HG03280 (cell line): ENCODE measurements around the gene NAA80.
"Not testable (repeated sequence)": the region's sequence is repeated elsewhere in the genome, so short reads cannot be mapped to it uniquely, and the experiment has no call there.

Experiments used
- ATAC-seq: cut with Tn5 transposase; IDR thresholded peaks from one replicate; pipeline ENCODE4 v1.9.1; 2021; ENCODE audit warnings: mild to moderate bottlenecking, moderate library complexity; ENCODE audit not compliant: unreplicated experiment

The NAA80 gene

DNA sequence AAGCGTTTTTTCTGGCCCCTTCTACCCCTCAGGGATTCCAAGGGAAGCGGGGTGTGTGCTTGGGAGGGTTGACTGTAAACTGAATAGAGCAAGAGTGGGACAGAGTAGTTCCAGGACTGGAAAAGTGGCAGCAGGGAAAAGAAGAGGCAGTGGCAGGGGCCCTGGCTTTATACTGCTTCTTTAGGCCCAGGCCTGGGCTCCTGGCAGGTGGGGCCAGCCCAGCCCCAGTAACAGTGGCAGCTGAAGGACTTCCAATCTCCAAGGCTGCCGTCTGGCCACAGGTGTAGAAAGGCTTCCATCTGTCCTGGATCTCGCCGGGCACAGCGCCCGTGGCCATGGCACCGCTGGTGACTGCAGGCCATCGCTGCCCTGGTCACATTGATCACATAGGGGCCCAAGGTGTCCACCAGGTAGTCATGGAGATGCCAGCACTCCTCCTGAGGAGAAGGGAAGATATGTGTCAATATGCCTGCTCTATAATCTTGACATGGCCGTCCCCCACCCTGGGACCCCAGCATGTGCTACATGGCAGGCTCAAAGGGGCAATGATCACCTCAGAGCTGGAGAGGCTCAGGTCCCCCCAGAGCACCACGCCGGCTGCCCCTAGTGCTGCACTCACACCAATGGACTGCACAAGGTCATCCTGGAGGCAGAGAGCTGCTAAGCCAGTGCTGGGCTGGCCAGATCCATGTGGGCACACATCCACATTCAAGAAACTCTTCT lies 6.0 kb downstream of the NAA80 start:
- ATAC-seq = no peak

DNA sequence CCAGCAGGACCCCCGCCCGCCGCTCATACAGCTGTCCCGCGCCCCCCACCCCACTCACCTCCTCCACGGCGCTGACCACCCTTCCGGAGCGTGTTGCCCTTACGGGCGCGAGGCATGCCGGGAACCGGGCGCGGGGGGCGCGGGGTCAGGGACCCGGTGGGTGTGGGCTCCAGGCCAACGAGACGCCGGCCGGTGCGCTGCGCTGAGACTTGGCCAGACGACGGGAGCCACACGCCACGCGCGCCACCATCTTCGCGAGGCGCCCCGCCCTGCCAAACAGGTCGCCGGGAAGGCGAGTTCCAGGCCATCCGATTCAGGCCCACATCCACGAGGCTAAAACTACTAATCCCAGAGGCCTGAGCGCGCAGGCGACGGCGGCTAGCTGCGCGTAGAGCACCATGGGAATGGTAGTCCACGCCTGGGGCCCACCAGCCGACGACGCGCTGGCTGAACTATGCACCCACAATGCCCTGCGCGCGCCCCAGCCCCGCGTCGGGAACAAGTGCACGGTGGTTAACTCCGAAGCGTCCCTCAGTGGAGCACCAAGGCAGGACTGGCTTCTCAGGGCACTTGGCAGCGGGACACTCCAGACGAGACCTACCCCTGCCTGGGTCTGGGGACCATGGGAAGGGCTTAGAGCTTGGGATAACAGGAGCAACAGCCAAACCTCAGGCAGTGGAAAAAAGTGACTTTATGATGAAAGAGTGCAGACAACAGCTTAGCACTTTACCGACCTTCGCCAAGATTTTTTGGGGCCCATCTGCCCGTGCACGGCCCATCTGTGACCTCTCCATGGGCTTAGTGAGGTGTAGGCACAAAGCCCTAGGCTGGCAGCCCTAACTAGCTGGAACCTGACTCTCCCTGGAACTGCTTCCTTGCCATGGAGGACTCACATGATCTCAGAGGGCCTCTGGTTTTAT lies 6.8 kb downstream of the NAA80 start, which contains the start of gene IFRD2:
Gene IFRD2 (minus strand): TSS at position 271 of the 920 bp plus-strand sequence. CDS start 155 bp downstream, at position 116.
- ATAC-seq = peak; percentile 97

DNA sequence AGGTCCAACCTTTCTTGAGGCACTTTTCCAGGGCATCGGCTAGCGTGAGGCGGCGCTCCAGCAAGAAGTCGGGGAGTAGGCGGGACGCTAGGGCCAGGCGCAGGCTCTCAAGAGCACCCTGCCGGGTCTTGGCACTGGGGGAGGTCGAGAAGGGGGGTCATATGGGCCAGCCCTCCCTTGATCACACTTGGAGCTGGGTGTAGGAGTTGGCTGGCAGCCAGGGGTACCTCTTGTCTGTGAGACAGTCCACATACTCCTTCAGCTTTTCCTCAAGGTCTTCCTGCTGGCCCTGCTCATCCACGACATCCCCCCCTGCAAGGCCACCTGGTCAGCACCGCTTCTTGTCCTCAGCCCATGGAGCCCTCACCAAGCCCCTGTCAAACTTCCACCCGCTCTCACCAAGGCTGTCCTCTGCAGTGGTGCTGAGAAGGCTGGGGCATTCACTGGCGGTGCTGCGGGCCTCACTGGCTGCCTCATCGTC lies 9.0 kb downstream of the NAA80 start:
- no peak for ATAC-seq

DNA sequence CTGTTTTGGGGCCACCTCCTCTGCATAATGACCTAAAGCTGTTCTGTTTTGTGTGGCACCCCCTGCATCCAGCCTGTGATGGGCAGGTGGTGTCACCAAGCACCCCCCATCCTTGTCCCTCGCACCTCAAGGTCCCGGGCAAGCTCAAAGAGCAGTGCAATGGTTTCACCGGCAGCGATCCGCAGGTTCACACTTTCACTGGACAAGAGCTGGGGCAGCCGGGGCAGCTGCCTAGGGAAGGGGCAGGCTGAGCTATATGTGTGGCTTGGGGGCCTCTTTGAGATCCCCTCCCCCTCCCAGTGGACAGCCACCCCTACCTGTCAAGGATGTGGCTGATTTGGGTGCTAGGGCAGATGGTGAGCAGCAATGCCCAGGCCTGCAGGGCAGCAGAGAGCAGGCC lies 10.1 kb downstream of the NAA80 start:
- ATAC-seq = no peak

DNA sequence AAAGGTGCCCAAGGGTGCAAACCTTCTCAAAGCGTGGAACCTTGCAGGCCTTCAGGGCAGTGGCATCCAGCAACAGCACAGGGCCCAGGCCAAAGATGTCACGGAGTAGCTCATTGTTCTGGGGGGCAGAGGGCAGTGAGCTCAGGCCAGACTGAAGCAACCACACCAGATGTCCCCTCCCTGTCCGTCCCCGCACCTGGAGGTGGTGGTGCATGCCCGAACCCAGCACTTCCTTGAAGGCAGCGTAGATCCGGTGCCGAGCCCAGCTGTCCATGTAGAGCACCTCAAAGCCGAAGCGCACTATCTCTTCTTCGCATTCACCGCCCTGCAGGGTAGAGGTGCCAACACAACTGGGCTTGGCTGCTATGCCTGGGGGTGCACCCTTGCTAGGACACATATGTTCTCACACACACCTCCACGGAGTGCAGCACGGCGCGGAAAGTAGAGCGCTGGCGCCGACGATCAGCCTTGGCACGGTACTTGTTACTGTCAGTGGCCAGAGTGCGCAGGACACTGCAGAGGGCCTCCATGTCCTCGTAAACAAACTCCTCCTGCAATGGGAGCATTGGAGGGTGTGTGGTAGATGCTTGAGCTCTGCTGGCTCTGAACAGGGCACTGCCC lies 10.7 kb downstream of the NAA80 start:
- ATAC-seq = no peak

DNA sequence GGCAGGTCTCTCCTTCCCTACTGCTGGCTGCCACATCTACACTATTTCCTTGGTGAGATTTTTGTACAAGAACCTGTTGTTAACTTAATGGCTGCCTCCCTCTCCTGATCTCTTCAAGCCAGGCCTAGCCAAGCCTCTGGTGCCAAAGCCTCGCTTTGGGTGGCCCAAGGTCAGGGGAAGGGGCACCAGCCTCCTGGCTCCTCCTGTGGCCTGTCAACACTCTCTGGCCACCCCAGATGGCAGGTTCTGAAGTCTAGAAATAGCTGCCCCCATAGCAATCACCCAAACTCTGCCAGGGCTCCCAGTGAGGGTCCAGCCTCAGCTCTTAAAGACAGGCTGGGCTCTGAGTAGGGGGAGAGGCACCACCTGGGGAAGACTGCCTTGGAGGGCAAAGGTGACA lies 11.9 kb downstream of the NAA80 start:
- no peak for ATAC-seq

DNA sequence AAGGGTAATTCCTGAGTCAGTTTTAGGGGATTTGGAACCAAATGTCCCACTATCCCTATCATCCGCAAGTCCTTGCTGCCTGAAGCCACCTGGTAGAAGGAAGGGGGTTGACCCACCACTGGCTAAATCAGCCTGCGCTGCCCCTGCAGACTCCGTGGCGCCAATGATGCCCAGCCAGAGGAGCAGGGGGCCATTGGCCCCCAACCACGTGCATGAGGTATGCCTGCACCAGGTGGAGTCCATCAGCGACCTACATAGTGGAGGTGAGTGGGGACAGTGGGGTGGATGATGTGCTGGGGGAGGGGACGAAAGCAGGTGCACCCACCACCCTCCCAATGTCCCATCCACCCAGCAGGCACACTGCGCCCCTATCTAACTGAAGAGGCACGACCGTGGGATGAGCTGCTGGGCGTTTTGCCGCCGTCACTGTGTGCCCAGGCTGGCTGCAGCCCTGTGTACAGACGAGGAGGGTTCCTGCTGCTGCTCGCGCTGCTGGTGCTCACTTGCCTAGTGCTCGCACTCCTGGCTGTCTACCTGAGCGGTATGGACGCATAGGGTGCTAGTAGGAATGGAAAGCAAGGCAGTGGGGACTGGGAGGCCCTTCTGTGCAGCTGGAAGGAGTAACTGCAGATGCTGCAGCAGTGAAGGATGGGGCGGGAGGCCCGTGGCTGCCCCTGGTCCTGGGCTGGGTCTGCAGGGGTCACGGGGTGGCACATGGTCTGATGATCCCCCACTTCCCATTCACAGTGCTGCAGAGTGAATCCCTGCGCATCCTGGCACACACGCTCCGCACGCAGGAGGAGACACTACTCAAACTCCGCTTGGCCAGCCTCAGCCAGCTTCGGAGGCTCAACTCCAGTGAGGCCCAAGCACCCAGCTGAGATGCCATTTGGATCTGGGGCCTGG lies 12.6 kb downstream of the NAA80 start:
- no peak for ATAC-seq

DNA sequence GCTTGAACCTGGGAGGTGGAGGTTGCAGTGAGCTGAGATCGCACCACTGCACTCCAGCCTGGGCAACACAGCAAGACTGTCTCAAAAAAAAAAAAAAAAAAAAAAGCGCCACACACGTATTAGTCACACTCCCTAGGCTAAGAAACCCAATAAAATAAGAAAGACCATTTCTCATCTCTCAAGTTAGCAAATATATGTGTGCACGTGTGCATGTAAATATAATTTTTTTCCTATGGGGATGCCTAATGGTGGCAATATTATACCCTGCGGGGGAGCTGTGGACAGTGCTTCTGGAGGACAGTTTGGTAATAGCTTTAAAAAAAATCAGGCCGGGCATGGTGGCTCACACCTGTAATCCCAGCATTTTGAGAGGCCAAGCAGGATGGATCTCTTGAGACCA lies 15.1 kb downstream of the NAA80 start:
- not testable (repeated sequence) for ATAC-seq

DNA sequence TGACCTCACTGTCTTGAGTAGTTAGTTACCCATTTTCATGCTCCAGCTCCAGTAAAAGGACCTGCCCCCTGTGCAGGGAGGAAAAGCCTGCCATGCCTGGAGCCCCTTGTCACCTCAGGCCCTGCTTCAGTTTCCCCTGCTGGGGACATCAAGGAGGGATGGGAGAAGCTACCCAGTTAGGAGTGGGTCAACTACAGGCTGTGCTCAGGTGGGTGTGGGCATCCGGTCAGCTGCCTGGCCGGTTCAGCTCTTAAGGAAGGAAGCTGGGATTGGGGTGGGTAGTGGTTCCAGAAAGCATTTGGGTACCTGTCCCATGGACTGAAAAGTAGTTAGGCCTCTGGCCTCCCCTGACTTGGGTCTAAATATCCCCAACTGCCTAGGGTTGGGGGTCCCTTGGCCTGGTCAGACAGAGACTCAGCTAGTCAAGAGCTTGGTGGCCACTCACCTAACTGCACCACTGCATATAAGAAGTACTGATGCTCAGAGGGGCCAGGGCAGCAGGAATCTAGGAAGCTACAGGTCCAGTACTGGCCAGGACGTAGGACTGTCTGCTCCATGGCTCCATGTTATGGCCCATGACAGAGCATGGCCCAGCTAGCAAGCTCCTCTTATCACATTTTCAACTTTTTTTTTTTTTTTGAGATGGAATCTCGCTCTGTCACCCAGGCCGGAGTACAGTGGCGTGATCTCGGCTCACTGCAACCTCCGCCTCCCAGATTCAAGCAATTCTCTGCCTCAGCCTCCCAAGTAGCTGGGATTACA lies 19.8 kb downstream of the NAA80 start:
- no peak for ATAC-seq

DNA sequence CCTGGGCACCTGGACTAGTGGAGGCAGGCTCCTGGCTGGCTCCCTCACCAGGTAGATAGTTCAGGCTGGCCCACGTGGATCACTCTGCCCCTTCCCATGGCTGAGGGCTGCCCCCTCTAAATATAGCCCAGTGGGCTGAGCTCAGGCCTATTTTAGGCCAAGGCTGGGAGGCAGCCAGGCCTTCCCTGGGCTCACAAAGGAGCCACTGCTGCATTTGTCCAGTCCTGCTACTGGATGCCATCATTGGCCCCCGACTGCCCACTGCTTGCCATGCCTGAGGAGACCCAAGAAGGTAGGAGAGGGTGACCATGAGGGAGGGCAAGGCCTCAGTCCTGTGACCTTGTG lies 20.4 kb downstream of the NAA80 start, which contains the start of gene LSMEM2:
Gene LSMEM2 (plus strand): TSS at position 208 of the 345 bp plus-strand sequence. CDS start 27 bp downstream, at position 235.
- no peak for ATAC-seq

DNA sequence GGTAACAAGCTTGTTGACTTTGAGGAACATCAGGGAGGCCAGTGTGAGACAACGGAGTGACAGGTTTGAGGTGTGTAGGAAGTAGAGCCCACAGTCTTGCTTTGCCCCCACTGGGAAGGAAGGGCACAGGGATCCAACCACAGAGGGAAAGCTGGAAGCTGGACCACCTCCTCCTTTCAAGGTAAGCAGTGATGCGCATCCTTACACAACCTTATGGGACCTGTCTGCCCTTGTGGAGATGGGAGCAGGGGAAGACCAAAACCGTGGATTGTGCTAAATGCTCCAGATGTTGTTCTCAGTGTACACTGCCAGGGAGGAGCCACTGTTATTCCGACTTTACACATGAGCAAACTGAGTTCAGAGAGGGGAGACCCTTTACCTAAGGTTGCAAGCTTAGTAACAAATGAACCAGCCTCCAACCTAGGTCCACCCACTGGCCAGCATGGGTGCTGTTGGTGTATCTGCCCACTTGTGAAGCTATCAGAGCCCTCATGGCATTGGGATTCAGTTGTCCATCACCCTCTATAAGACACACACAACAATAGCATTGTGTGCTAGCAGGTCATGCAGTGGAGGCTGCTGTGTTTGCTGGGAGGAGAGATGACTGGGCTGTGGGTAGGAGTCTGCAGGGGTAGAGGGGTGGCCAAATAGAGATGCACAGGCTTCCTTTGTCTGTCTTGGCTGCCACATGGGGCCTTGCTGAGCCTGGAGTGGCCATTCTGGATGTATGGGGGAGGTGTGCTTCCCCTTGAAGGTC lies 20.9 kb downstream of the NAA80 start:
- no peak for ATAC-seq

DNA sequence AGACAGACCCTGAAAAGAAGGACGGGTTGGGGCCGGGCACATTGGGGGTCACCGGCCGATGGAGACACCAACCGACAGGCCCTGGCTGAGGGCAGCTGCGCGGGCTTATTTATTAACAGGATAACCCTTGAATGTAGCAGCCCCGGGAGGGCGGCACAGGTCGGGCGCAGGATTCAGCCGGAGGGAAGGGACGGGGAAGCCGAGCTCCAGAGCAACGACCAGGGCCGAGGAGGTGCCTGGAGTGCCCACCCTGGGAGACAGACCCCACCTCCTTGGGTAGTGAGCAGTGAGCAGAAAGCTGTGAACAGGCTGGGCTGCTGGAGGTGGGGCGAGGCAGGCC lies 22.5 kb downstream of the NAA80 start:
- no peak for ATAC-seq

DNA sequence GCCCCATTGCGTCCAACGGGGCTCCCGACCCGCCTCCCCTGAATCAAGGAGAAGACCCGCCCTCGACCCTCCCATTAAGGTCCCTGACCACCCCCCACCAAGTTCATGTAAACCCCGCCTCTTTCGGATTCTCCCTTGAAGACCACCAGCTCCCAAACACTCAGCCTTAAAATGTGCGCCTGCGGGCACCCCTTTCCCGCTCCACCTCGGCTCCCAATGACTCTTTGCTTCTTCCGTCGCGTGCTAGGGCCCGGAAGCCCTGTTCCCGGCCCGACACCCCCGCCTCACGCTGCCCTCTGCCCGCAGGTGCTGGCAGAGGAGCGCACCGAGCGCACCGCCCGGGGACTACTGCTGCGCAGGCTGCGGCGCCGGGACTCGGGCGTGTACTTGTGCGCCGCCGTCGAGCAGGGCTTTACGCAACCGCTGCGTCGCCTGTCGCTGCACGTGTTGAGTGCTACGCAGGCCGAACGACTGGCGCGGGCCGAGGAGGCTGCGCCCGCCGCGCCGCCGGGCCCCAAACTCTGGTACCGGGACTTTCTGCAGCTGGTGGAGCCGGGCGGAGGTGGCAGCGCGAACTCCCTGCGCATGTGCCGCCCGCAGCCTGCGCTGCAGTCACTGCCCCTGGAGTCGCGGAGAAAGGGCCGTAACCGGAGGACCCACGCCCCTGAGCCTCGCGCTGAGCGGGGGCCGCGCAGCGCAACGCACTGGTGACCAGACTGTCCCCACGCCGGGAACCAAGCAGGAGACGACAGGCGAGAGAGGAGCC lies 23.0 kb downstream of the NAA80 start:
- ATAC-seq = no peak

DNA sequence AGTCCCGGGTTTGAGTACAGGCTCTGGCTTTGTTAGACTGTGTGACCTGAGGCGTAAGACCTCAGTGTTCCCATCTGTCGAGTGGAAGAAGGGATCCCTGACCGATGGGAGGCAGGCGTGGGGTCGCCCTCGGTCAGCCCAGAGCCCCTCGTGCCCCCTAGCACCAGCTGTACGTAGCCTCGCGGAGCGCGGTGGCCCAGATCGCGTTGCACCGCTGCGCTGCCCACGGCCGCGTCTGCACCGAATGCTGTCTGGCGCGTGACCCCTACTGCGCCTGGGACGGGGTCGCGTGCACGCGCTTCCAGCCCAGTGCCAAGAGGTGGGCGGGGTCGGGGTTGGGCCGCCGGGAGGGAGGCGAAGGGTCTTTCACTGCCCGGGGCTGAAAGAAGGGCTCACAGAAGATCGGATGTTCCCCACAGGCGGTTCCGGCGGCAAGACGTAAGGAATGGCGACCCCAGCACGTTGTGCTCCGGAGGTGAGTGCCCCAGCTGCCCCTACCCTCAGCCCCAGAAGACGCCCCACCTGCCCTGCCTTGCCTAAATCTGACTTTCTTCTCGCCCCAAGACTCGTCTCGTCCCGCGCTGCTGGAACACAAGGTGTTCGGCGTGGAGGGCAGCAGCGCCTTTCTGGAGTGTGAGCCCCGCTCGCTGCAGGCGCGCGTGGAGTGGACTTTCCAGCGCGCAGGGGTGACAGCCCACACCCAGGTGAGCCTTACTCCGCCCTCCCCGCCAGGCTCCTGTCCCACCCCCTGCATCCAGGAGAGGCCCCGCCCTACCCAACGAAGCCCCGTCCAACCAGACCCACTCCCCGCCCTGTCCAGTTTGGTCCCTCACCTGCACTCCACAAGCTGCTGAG lies 23.8 kb downstream of the NAA80 start:
- ATAC-seq = no peak

DNA sequence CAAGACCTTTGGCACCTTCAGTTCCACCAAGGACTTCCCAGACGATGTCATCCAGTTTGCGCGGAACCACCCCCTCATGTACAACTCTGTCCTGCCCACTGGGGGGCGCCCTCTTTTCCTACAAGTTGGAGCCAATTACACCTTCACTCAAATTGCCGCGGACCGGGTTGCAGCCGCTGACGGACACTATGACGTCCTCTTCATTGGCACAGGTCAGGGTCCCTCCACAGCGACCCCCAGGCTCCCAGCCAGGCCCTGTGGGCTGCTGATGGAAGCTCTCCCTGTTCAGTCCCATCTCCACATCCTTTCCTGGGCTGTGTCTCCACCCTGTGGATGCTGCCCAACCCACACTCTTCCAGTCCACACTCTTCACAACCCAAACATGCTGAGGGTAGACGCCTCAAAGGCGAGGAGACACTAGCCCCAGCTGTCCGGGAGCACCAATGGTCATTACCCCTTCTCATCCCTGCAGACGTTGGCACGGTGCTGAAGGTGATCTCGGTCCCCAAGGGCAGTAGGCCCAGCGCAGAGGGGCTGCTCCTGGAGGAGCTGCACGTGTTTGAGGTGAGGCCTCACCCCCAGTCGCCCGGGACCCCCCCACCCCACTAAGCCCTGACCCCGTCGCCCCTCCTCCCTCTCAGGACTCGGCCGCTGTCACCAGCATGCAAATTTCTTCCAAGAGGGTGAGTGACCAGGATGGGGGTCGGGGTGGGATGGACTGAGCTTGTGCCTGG lies 24.7 kb downstream of the NAA80 start:
- ATAC-seq = no peak

DNA sequence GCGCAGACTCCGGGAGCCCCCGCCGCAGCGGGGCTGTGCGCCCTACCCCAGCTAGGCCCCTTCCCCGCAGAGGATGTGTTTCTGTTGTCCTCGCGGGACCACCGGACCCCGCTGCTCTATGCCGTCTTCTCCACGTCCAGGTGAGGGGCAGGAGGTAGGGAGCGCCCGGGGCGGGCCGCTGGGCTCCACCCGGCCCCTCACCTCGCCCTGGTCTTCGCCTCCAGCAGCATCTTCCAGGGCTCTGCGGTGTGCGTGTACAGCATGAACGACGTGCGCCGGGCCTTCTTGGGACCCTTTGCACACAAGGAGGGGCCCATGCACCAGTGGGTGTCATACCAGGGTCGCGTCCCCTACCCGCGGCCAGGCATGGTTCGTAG lies 25.5 kb downstream of the NAA80 start:
- no peak for ATAC-seq
